ENCODE measurements around the gene MTAP.

Gene MTAP

DNA sequence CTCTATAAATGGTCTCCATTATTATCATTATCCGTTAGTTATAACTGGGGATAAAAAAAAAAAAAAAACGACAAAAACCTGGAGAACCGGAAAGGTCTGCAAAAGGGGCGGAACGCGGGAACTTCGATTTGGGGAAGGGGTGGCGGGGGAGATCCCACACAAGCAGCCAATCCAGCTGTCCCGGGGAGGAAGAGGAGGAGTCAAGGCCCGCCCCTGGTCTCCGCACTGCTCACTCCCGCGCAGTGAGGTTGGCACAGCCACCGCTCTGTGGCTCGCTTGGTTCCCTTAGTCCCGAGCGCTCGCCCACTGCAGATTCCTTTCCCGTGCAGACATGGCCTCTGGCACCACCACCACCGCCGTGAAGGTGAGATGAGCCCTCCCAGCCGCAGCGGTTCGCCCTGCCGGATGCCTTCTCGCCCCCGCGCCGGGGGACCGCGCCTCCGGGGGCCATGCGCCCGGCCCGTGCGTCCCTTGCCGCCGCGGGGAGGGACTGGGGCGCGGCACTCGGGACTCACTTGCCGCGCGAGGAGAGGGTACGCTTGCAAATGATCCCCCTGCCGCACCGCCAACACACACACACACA, at the start of gene MTAP:
TSS of gene MTAP (plus strand) at position 219 of the 583 bp plus-strand sequence. CDS start at position 332, 113 bp downstream.
- DNase-seq (ENCODE audit: low spot score): peak; percentile 68

DNA sequence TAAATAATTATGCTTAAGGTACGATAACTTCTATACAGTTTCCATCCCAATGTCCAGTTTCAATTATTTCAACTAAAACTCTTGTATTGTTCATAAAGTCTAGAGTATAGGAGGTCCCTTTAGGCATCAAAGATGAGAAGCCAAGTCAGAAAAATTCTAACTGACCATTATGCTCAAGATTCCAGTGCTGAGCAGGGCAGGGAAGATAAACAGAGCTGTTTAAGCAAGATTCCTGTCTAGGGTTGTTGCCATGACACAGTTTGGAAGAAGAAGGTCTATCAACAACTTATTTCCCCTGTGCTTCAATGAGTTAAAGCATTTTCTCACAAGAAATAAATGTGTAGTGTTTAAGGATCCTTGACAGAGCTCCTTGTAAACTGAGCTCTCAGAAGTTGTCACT, 48.9 kb upstream of the MTAP start:
- no peak for DNase-seq (ENCODE audit: low spot score)

DNA sequence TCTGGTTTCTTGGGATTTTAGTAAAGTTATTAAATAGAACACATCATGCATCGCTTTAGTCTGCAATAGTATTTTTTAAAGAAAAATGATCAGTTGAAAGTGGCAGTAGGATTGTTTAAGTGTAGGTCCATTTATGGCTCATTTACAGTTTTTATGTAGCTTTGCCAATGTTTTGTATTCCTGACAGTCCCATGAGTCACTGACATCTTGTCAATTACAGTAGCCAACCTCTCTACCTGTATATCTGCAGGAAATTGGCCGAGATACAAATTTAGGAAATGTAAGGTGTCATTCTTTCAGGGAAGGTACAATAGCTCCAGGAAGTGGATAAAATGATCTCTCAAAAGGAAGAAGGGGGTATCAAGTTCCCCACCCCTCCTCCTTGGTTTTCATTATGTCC, 47.7 kb upstream of the MTAP start:
- DNase-seq (ENCODE audit: low spot score): no peak

DNA sequence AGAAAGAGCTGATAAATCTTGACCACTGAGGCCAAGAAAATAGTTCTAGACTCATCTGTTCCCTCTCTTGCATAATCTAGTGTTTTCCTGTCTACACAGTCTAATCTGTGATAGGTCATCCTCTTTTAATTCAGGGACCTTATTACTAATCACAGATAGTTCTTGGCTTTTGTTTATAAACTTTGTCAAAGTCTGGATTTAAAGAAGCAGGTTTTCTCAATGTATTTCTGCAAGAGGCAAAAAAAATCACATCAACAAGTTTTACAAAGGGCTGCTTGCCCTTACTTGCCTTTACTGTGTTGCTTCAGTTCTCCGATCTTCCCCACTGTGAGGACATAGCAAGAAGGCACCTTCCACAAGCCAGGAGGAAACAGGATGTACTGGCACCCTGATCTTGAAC, 43.9 kb upstream of the MTAP start:
- DNase-seq (ENCODE audit: low spot score): no peak

DNA sequence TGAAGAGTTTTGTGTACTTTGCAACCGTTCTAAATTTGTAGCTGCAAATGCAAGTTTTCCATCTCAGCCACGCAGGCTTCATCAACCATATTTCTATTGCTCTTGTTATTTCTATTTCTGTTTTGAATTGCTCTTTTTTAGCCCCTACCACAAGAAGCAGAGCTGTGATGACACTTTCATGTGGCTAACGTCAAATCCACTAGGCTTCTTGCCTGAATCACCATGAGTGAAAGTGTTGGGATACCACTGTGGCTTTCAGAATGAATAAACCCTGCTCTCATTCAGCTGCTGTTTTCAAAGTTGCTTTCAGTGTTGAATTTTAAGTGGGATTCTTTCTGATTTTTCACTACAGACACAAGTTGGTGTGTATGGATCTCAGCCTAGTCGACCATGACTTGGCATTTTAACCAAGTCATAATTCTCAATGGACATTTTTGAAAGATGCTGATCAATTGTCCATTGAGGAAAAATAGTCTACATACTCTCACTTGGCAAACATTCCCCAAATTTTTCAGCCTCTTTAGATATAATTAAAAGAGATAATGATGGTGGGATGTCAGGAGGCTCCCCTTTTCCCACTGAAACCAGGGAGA, 41.0 kb upstream of the MTAP start:
- no peak for DNase-seq (ENCODE audit: low spot score)

DNA sequence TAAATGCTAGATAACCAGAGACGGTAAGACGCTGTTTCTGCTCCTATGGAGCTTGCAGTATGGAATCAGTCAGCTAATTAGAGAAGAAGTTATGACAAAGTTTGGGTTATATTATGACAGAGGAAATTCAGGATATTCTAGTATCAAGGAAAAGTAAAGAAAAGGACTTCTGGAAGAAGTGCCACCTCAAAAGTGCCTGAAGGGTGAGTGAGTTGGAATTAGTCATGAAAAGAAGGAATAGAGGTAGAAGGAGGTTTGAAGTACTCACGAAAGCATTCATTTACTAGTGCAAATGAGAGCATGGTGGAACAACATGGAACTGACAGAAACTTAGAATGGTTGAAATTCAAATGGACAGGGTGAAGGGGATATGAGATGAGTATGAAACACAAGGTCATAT, 40.4 kb upstream of the MTAP start:
- no peak for DNase-seq (ENCODE audit: low spot score)

DNA sequence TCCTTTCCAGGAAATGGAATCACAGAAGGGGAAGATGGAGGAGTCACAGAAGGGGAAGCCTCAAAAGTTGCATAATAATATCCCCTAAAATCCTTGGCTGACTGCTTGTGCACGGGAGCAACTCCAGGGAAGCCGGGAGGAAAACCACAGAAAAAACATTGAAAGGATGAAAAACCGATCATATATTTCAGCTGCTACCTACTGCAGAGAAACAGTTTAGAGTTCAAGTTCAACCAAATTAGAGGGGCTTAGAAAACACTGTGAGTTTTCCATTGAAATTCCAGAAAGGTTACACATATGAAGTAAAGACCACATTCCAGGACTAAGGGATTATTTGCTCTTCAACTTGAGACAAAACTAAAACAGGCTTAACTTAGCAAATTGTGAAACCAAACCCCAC, 37.6 kb upstream of the MTAP start:
- no peak for DNase-seq (ENCODE audit: low spot score)

DNA sequence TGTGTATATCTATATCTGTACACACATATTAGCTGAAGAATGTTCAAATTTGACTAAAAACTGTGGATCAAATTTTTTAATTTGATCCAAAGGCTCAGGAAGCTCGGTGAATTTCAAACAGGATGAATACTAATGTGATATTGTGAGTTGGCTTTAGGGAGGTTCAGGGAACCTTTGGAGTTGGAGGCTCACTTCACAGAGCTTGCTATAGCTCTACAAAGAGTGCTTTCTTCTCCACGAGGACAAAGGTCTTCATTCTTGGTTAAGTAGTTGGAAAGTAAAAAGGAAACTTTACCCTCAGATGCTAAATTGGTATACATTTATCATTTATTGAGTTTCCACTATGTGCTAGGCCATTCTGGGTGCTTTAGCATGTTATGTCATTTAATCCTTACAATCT, 36.3 kb upstream of the MTAP start:
- DNase-seq (ENCODE audit: low spot score): no peak

DNA sequence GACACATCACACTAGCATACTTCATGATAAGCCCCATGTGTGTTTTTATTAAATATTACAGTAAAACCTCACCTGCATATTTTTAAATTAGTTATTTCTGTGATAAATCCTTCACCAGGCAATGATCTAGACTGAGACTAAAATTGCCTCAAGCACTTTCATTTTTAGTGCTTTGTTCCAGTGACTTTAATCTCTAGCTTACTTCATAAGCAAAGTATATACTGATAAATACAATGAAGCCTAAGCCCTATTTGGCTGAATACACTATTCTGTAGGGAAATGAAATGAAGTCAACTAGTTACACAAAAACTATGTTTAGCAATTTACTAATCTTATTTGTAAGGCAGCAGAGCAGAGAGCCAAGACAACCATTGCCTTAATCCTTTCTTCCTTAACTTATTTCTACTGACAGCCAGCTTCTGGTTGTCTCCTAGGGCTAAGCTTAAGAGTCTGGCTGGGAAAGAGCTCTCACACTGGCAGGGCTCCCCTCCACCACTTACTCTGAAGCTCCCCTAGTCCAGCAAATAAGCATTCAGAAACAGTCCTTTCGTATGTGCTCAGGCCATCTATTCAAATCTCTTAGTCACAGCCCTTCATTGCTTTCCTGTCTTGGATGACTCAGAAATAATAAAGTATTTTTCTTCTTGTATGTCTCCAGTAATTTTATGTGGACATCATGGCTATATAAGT, 31.4 kb upstream of the MTAP start:
- no peak for DNase-seq (ENCODE audit: low spot score)

DNA sequence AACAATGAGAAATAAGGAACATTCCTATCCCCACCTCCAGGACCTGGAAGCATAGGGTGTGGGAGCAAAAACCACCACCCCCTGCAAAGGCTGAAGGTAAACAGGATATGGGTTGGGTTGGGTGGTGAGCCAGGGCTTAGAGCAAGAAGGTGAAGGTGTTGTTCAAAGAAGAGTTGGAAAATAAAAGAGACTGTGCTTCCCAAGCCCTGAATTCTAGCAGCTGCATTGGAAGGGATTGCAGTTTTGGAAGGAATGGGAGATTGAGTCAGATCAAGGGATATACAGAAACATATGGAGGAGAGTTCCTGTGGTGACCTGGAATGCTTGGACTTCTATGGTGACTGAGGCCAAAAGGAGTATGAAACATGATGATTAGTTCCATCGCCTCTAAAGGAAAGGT, 24.7 kb upstream of the MTAP start:
- peak; percentile 14 for DNase-seq (ENCODE audit: low spot score)

DNA sequence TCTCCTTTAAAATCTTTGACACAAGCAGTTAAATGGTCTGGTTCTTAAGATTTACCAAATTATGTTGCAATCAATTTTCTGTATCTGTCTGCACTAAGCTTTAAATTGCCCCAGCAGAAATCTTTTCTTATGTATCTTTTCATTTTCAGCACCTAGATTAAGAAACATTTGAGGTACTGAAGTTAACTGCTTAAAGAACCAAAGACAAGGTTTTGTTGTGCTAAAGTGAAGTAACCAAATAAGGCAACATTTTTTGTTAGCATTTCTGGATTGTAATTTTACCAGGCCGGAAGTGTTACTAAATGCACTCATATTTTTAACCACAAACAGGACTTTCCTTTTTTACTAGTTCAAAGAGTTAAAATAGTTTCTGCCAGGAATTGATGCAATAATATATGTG, 24.1 kb upstream of the MTAP start:
- DNase-seq (ENCODE audit: low spot score): no peak

DNA sequence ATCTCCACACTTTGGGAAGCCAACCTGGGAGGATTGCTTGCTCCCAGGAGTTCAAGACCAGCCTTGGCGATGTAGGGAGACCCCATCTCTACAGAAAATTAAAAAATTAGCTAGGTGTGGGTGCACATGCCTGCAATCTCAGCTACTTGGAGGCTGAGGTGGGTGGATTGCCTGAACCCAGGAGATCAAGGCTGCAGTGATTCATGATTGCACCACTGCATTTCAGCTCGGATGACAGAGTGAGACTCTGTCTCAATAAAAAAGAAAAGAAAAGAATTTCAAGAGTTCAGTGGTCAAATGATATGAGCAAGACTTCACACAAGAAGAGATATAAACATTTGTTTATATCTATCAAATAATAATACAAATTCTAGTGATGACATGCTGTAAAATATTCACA, 23.0 kb upstream of the MTAP start:
- no peak for DNase-seq (ENCODE audit: low spot score)

DNA sequence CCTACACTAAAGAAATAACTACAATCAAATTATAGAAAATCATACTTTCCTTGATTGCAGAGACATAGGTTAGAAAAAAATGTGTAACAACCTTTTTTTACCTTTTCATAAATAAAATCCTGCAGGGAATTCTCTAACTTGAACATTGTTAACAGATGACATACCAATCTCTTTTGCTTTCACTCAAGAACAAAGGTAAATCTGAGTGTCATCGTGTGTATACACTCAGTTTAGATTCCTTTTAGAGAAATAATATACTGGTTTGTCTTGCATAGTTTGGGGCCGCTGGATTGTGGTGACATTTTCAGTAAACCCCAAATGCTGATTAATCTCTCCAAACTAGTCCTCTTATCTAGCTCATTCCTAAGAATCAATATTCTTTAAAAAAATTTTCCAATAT, 20.8 kb upstream of the MTAP start:
- DNase-seq (ENCODE audit: low spot score): no peak

DNA sequence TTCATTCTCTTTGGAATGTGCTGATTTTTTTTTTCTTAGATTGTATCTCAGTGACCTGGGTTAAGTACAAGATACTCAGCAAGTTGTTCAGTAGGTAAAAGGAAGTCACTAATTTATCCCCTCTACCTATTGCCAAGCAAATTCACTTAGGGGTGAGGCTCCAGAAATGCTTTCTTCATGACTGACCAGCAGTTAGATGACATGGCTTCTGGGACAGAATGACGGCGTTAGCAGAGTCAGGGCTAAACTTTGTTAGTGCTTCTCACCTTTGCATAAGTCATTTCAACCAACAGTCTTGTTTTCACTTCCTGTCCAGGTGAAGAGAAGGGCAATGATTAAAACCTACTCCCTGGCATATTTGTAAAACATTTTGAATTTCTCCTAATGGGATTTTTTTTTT, 20.2 kb upstream of the MTAP start:
- DNase-seq (ENCODE audit: low spot score): no peak

DNA sequence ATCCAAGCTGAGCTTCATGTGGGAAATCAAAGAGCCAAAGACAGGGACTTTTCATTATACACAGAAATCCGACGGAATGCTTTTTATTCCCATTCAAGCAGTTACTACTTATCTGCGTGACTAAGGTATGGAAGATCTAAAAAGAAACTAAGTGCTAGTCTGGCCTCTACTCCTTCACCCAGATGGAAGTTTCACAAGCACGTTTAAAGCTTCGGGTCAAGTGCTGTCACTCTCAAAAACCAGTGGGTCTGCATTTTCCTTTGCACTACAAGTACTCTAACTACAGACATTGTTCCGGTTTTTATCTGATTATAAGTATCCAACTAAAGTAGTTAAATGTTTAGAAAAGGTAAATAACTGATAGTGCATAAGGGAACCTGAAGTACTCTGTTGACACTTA, 13.7 kb upstream of the MTAP start:
- DNase-seq (ENCODE audit: low spot score): no peak

DNA sequence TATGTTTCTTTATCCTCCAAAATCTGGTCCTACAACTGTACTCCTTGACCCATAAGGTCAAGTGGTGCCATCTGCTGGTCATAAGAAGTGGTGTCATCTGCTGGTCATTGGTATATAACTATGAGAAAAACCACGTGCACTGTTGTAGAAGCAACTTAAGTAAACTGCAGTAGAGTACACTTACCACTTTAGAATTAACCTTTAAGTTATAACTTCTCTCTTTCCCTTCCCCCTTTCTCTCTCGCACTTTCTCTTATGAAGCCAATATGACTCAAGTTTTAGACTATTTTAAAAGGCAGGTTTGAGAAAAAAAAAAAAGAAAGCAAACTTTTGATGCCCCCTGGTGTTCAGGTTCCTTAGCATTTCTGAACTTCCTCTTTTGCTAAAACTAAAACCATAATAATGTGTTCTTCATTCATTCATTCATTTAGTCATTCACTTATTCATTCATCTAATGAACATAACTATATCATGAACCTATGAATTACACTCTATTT, 12.8 kb upstream of the MTAP start:
- peak; percentile 71 for DNase-seq (ENCODE audit: low spot score)

DNA sequence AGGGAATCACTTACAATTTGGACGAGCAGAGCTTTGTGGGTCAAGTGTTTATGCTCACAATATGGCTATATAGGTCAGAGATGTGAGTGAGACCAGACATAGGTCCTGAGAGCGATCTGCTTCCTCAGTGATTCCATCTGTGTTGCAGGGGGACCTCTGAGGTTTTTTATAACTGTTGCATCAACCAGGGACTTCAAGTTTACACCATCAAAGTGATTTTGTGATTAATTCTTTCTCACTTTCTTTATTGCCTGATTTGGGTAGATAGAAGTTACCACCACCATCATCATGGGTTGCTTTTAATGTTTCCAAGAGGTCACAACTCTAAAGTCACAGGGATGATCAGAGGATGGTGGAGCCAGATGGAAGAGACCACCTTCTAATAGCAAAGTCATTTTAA, 7.0 kb upstream of the MTAP start:
- no peak for DNase-seq (ENCODE audit: low spot score)

DNA sequence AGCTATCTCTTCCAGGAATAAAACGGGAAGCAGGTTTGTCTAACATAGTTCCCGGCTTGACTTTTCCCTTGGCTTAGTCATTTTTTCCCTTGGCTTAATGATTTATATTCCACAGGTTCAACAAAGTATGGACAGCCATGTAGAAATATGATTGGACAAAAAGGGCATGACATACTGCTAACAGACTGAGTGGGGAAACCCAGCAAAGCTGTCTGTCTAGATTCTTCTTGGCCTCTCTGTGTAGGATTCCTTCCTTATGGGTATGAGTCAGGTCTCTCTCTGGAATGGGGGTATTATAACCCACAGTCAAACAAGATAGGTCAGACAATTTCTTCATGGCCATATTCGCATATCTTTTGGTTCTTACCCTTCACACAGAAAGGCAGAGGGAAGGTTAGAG, 5.7 kb upstream of the MTAP start:
- no peak for DNase-seq (ENCODE audit: low spot score)

DNA sequence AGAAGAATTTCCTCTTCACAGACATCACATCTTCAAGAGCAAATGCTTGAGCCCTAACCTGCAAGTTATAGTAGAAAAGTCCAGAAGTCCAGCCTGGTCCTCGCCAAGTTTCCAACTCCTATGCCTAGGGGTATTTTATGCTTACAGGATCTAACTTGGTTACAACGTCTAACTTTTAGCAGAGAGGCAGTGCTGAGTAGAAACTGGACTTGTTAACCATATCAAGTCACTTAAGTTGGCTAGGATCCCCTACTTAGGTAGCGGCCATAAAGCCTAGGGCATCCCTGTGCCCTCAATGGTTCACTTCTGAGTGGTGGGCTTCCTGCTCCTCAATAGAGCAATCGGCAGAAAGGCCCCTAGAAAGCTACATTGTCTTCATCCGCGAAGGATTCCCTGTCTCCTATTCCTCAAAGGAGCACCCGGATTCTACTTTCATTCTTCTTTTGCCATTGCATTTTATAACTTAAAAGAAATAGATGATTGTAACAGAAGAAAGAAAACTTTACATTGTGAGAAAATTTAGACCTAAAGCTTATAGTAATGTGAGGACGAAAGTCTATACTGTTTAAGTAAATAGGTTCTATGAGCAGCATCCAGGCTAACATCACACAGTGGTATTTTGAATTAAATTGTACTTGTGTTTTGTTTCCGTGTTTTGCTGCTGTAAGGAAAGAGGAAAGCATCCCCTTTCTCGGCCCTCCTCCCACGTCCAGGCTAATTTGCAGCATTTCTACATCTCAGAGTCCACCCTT, 1.3 kb upstream of the MTAP start:
- DNase-seq (ENCODE audit: low spot score): no peak

DNA sequence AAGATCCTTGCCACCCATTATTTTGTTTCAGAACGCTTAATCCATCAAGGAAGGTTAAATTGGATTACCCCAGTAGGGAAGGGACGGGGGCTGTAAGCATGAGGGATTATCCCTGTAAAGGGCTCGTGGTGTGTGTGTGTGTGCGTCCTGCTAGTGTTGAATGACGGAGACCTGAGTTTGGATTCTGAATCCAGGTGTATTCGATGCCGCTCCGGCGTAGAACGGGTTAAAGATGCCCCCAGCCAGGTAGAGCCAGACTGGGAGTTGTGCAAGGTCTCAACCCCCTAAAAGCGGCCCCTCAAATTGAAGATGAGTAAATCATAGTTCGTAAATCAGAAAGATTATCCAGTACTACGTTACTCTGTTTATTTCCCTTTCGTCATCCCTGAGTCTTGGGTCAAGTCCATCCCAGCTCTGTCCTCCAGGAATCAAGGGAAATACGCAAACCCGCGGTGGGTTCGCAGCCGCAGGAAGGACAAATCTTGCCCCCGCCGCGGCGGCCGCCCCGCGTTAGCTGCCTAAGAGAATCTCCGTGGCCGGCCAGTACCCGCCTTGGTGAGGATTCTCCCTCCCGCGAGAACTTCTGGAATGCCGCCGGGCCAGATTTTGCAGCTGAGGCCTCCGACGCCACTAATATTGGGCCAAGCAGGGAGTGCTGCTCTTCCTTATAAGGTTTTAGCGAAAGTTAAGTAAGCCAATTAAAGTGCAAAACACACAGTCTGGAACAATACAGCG, 586 bp upstream of the MTAP start:
- DNase-seq (ENCODE audit: low spot score): no peak

DNA sequence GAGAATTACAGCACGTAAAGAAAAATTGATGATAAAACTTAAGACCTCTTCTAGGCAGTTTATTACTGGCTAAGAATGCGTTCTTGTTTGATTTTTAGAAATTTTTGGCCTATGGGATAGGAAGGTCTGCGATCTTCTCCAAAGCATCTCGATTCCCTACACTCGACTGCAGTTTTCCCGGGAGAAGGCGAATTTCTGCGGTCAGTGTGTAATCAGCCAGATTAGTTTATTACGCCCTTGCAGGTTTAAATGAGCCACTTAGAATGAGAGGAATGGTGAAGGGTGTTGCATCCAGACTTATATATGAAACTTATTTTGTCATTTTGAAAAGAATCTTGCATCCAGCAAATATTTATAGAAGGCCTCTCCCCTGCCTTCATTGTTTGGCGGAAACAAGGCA, 1.2 kb downstream of the MTAP start:
- DNase-seq (ENCODE audit: low spot score): no peak

DNA sequence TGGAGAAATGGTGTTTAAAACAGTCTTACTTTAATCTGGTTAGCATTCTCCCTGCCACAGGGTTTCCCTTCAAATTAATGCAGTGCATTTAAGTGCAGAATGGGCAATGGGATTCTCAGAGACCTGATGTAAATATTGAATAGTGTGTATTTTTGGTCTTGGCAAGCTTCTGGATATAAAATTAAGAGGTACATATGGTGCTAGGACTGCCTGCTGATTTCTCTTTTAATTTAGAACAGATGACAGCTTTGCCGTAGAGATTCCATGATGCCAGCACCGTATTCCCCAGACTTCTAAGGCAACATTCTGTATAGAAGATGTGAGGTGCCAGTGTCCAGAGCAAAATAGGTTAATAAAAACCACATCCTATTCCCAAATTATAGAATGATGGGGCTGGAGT, 1.9 kb downstream of the MTAP start:
- DNase-seq (ENCODE audit: low spot score): no peak

All from CD4-positive, alpha-beta T cell treated with Interleukin-6 at 100 ng/mL for 8 hours (primary cell).